PC-3 (cell line): Measurements from ENCODE around the gene RPS27L. TPM values are rescaled to one million over a fixed set of nuclear protein-coding genes. Genes with fewer than 3 reads are reported as not detected.

ENCODE experiments used
- ATAC-seq: fragments of 200-7000 bp; cut with Tn5 transposase; 2 replicates; pipeline ENCODE4 v1.9.1; 2020; ENCODE audit warnings: mild to moderate bottlenecking, moderate library complexity
- BruUV-seq: library from RNA; stranded (reverse); fragments of 400-500 nt; replicated peaks from 2 replicates; lab custom pipeline; 2021; lab: Mats Ljungman, UMichigan
- CTCF ChIA-PET: fragments of 300-600 bp; sonication (Branson Sonifier 250); formaldehyde crosslinking; loops from one replicate; lab custom pipeline; 2022; ENCODE audit warnings: antibody characterized with exemption; lab: Charles Lee
- POLR2A ChIA-PET: fragments of 300-600 bp; sonication (Branson Sonifier 250); formaldehyde crosslinking; loops from one replicate; lab custom pipeline; 2022; ENCODE audit warnings: antibody characterized with exemption; ENCODE audit not compliant: unreplicated experiment; lab: Charles Lee
- DNase-seq: peaks from one replicate; pipeline ENCODE4 v3.0.0-alpha.2; 2015
- H2AFZ ChIP-seq: fragments of 300-600 bp; sonication (generic); 2 replicates; pipeline ENCODE4 v1.6.0; 2016; ENCODE audit warnings: antibody characterized with exemption, low read length
- H3F3A ChIP-seq: fragments of 300-600 bp; sonication (generic); one replicate; pipeline ENCODE4 v1.6.0; 2017; ENCODE audit warnings: antibody characterized with exemption, low read length, control low read depth, mild to moderate bottlenecking; ENCODE audit not compliant: unreplicated experiment
- H3K27ac ChIP-seq: fragments of 300-600 bp; sonication (generic); 2 replicates; pipeline ENCODE4 v1.5.1; 2016; ENCODE audit warnings: mild to moderate bottlenecking, low read length
- H3K27me3 ChIP-seq: fragments of 300-600 bp; sonication (generic); 2 replicates; pipeline ENCODE4 v1.6.1; 2016; ENCODE audit warnings: low read length, mixed read lengths
- H3K36me3 ChIP-seq: fragments of 300-600 bp; sonication (generic); 2 replicates; pipeline ENCODE4 v1.6.1; 2016; ENCODE audit warnings: low read depth, mixed run types, low read length, mixed read lengths
- H3K4me1 ChIP-seq: fragments of 300-600 bp; sonication (generic); 2 replicates; pipeline ENCODE4 v1.5.1; 2016; ENCODE audit warnings: low read length; ENCODE audit not compliant: insufficient read depth
- H3K4me2 ChIP-seq: fragments of 300-600 bp; sonication (generic); 2 replicates; pipeline ENCODE4 v1.6.0; 2016; ENCODE audit warnings: low read length
- H3K4me3 ChIP-seq: fragments of 300-600 bp; sonication (generic); 2 replicates; pipeline ENCODE4 v1.5.1; 2016; ENCODE audit warnings: mild to moderate bottlenecking, low read length, mixed read lengths
- H3K79me2 ChIP-seq: fragments of 300-600 bp; sonication (generic); 2 replicates; pipeline ENCODE4 v1.6.1; 2017; ENCODE audit warnings: low read length, mixed read lengths
- H3K9ac ChIP-seq: fragments of 300-600 bp; sonication (generic); 2 replicates; pipeline ENCODE4 v1.6.0; 2016; ENCODE audit warnings: mild to moderate bottlenecking, low read length
- H3K9me2 ChIP-seq: fragments of 300-600 bp; sonication (generic); replicated peaks from 2 replicates; pipeline ENCODE4 v1.6.1; 2016; ENCODE audit warnings: mixed run types, low read length, mixed read lengths
- H3K9me3 ChIP-seq: fragments of 300-600 bp; sonication (generic); 2 replicates; pipeline ENCODE4 v1.6.1; 2016; ENCODE audit warnings: low read length, mixed read lengths
- H4K20me1 ChIP-seq: fragments of 300-600 bp; sonication (generic); 2 replicates; pipeline ENCODE4 v1.6.1; 2016; ENCODE audit warnings: low read length, mixed read lengths
- CTCF ChIP-seq: fragments of 300-600 bp; sonication (generic); conservative IDR thresholded peaks from 2 replicates; pipeline ENCODE4 v1.5.1; 2017; ENCODE audit warnings: antibody characterized with exemption, low read depth, mild to moderate bottlenecking, low read length
- EZH2 ChIP-seq: fragments of 300-600 bp; sonication (generic); IDR thresholded peaks from one replicate; pipeline ENCODE4 v1.6.1; 2017; ENCODE audit warnings: antibody characterized with exemption, mild to moderate bottlenecking, low read length; ENCODE audit not compliant: unreplicated experiment
- EZH2phosphoT487 ChIP-seq: fragments of 300-600 bp; sonication (generic); IDR thresholded peaks from 2 replicates; pipeline ENCODE4 v1.6.1; 2018; ENCODE audit warnings: mild to moderate bottlenecking, antibody characterized with exemption, low read length, borderline replicate concordance
- intact Hi-C: fragments of 100-400 bp; cut with micrococcal nuclease; formaldehyde crosslinking; loops from 2 replicates; pipeline ENCODE4 v1.9.0; 2023
- total RNA-seq: library from RNA; depleted of rRNA; stranded (reverse); fragments of >200 nt; gene quantifications from 2 replicates; pipeline ENCODE4 v1.2.3, GENCODE V29; 2014

The RPS27L gene
- total RNA-seq, 1 experiment from 2014 or later, result 48.5 TPM

GRCh38 chr15:63140936-63141335 is 16.3 kb downstream of the RPS27L start:
- H3K36me3 ChIP-seq, result no peaks in the 10 kb centered on the region
- H3K9me3 ChIP-seq, result no peaks in the 10 kb centered on the region
- intact Hi-C loops, result no loop called here
- H3K27ac ChIP-seq, result no peak overlapping the region
- no TSS peak for BruUV-seq
- no peak overlapping the region for H3K9ac ChIP-seq
- H3K79me2 ChIP-seq, result no peaks in the 10 kb centered on the region
- ChIA-PET CTCF (no interaction called here), POLR2A (no interaction called here)
- no peak for TF ChIP-seq CTCF
- TF ChIP-seq EZH2phosphoT487, result no peak
- no peaks in the 10 kb centered on the region for H3F3A ChIP-seq
- H3K4me2 ChIP-seq, result no peak overlapping the region
- no peak overlapping the region for H3K4me3 ChIP-seq
- no peak overlapping the region for H2AFZ ChIP-seq
- no peaks in the 10 kb centered on the region for H3K9me2 ChIP-seq
- no peaks in the 10 kb centered on the region for H4K20me1 ChIP-seq
- H3K27me3 ChIP-seq, result no peaks in the 10 kb centered on the region
- ATAC-seq (no peak), DNase-seq (no peak)
- H3K4me1 ChIP-seq, result 0 out of 2 replicates have a peak, but pooled peaks cover 4% of the 10 kb centered on the region

- no peaks in the 10 kb centered on the region for H3K9me3 ChIP-seq
- DNase-seq (no peak), ATAC-seq (no peak)
- H4K20me1 ChIP-seq, result no peaks in the 10 kb centered on the region
- no peak overlapping the region for H3K4me3 ChIP-seq
- no TSS peak for BruUV-seq
- ChIA-PET CTCF (no interaction called here), POLR2A (no interaction called here)
- no peak overlapping the region for H3K9ac ChIP-seq
- intact Hi-C loops, result no loop called here
- H2AFZ ChIP-seq, result no peak overlapping the region
- H3K9me2 ChIP-seq, result no peaks in the 10 kb centered on the region
- no peak for TF ChIP-seq EZH2
- TF ChIP-seq CTCF, result no peak
- TF ChIP-seq EZH2phosphoT487, result no peak
- no peaks in the 10 kb centered on the region for H3K27me3 ChIP-seq
- H3K4me1 ChIP-seq, result peaks cover 30% of the 10 kb centered on the region
- H3K79me2 ChIP-seq, result no peaks in the 10 kb centered on the region
- no peaks in the 10 kb centered on the region for H3K36me3 ChIP-seq
- H3F3A ChIP-seq, result no peaks in the 10 kb centered on the region
- H3K4me2 ChIP-seq, result no peak overlapping the region
- no peak overlapping the region for H3K27ac ChIP-seq
Measured at GRCh38 chr15:63136742-63137141, 20.5 kb downstream of the RPS27L start.

GRCh38 chr15:63135804-63136203 is 21.5 kb downstream of the RPS27L start:
- no peak for TF ChIP-seq EZH2
- TF ChIP-seq CTCF, result no peak
- TF ChIP-seq EZH2phosphoT487, result no peak
- no peak overlapping the region for H3K4me3 ChIP-seq
- no peaks in the 10 kb centered on the region for H3F3A ChIP-seq
- H3K4me2 ChIP-seq, result no peak overlapping the region
- ATAC-seq (peak; percentile 51), DNase-seq (peak; percentile 51)
- ChIA-PET POLR2A (interaction anchor here (0.7 kb wide), 1 partner anchor 14 kb away, joined by 14 read pairs; no protein-coding TSS in a partner anchor), CTCF (interaction anchor here (0.7 kb wide), 1 partner anchor 15 kb away, joined by 7 read pairs; no protein-coding TSS in a partner anchor)
- H3K27me3 ChIP-seq, result no peaks in the 10 kb centered on the region
- H3K9me3 ChIP-seq, result no peaks in the 10 kb centered on the region
- H4K20me1 ChIP-seq, result no peaks in the 10 kb centered on the region
- H3K9me2 ChIP-seq, result no peaks in the 10 kb centered on the region
- no peak overlapping the region; the same call in 1 of the 2 replicates for H3K9ac ChIP-seq
- no TSS peak for BruUV-seq
- no peak overlapping the region for H2AFZ ChIP-seq
- intact Hi-C loops, result no loop called here
- H3K4me1 ChIP-seq, result peaks cover 30% of the 10 kb centered on the region
- no peaks in the 10 kb centered on the region for H3K36me3 ChIP-seq
- H3K27ac ChIP-seq, result peak overlapping the region; percentile 45
- no peaks in the 10 kb centered on the region for H3K79me2 ChIP-seq
